Esophagus squamous epithelium (tissue), 4 donors: Measurements from ENCODE around the gene DNAJB6.

Experiments
- POLR2A ChIP-seq, 4 donors: fragments of 450-650 bp; IDR thresholded peaks; one replicate each; pipeline ENCODE4 v1.6.1; 2017; ENCODE audit warnings: antibody characterized with exemption in 4 of 4, mild to moderate bottlenecking in 4 of 4, moderate library complexity in 3 of 4
- TF ChIP-seq, protein P1 (sequence below), 6 experiments: fragments of 450-650 bp in 4 of 6; fragments of 200-600 bp in 2 of 6; sonication (generic) in 2 of 6; IDR thresholded peaks; one replicate each; pipeline ENCODE4 v1.5.1; 2016 to 2019; ENCODE audit warnings: antibody characterized with exemption in 6 of 6, mild to moderate bottlenecking in 4 of 6, moderate library complexity in 4 of 6

- TF ChIP-seq, protein P1, sequence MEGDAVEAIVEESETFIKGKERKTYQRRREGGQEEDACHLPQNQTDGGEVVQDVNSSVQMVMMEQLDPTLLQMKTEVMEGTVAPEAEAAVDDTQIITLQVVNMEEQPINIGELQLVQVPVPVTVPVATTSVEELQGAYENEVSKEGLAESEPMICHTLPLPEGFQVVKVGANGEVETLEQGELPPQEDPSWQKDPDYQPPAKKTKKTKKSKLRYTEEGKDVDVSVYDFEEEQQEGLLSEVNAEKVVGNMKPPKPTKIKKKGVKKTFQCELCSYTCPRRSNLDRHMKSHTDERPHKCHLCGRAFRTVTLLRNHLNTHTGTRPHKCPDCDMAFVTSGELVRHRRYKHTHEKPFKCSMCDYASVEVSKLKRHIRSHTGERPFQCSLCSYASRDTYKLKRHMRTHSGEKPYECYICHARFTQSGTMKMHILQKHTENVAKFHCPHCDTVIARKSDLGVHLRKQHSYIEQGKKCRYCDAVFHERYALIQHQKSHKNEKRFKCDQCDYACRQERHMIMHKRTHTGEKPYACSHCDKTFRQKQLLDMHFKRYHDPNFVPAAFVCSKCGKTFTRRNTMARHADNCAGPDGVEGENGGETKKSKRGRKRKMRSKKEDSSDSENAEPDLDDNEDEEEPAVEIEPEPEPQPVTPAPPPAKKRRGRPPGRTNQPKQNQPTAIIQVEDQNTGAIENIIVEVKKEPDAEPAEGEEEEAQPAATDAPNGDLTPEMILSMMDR (IDR thresholded peaks at IDR 0.05) = no peak
- TF ChIP-seq POLR2A (IDR thresholded peaks at IDR 0.05) = no peak
Observed at GRCh38 chr7:157412021-157412443, 75.2 kb downstream of the DNAJB6 start.
